Activated CD8-positive, alpha-beta T cell treated with anti-CD3 and anti-CD28 coated beads, Interleukin-2, amount 10 ng/mL, durations not matched to agents 7 days and 5 days (primary cell): ENCODE data around the gene TSPAN7. TPM values are rescaled to one million over a fixed set of nuclear protein-coding genes. Genes with fewer than 3 reads are reported as not detected.

Experiments used
- ATAC-seq: fragments of 150-1000 bp; cut with Tn5 transposase; one replicate; pipeline ENCODE4 v1.10.0; 2021; ENCODE audit warnings: moderate library complexity
- CTCF ChIA-PET: fragments of 350-600 bp; sonication (Branson Sonifier 250); formaldehyde crosslinking; loops from one replicate; lab custom pipeline; 2021; ENCODE audit warnings: antibody characterized with exemption; lab: Charles Lee
- POLR2A ChIA-PET: fragments of 350-600 bp; sonication (Branson Sonifier 250); formaldehyde crosslinking; loops from one replicate; lab custom pipeline; 2021; ENCODE audit warnings: antibody characterized with exemption; lab: Charles Lee
- DNase-seq: peaks from one replicate; pipeline ENCODE4 v3.0.0-alpha.2; 2020
- H3K27ac Mint-ChIP-seq: one replicate; pipeline ENCODE4 v1.8.0; 2021; ENCODE audit warnings: mild to moderate bottlenecking, mixed read lengths
- H3K27me3 Mint-ChIP-seq: one replicate; pipeline ENCODE4 v1.8.0; 2021; ENCODE audit warnings: low read depth, mixed read lengths
- H3K36me3 Mint-ChIP-seq: one replicate; pipeline ENCODE4 v1.8.0; 2021; ENCODE audit warnings: low read depth, mixed read lengths
- H3K4me1 Mint-ChIP-seq: one replicate; pipeline ENCODE4 v1.8.0; 2021; ENCODE audit warnings: low read depth, mixed read lengths
- H3K4me3 Mint-ChIP-seq: one replicate; pipeline ENCODE4 v1.8.0; 2021; ENCODE audit warnings: mild to moderate bottlenecking, mixed read lengths
- H3K9me3 Mint-ChIP-seq: one replicate; pipeline ENCODE4 v1.8.0; 2022; ENCODE audit warnings: mixed read lengths; ENCODE audit not compliant: insufficient read depth
- total RNA-seq, 2 experiments: library from RNA; stranded (reverse); gene quantifications; one replicate each; pipeline ENCODE4 v1.2.3, GENCODE V29; 2021

TSPAN7 gene
- total RNA-seq, 2 experiments from 2014 or later = not detected

GRCh38 chrX:38668771-38669170 lies 107.4 kb downstream of the TSPAN7 start:
- Mint-ChIP-seq H3K4me3 (no peak overlapping the region), H3K9me3 (no peaks in the 10 kb centered on the region), H3K36me3 (no peaks in the 10 kb centered on the region), H3K27me3 (no peaks in the 10 kb centered on the region), H3K4me1 (no peaks in the 10 kb centered on the region), H3K27ac (no peak overlapping the region)
- DNase-seq = no peak
- CTCF ChIA-PET = no interaction called here
- ATAC-seq = no peak
- POLR2A ChIA-PET = no interaction called here

GRCh38 chrX:38669428-38669827 lies 108.1 kb downstream of the TSPAN7 start:
- Mint-ChIP-seq H3K9me3 (no peaks in the 10 kb centered on the region), H3K4me3 (no peak overlapping the region), H3K27me3 (peaks cover under 1% of the 10 kb centered on the region), H3K4me1 (no peaks in the 10 kb centered on the region), H3K27ac (no peak overlapping the region), H3K36me3 (no peaks in the 10 kb centered on the region)
- ChIA-PET CTCF (no interaction called here), POLR2A (no interaction called here)
- DNase-seq (no peak), ATAC-seq (no peak)

- H3K4me3 Mint-ChIP-seq = no peak overlapping the region
- no peaks in the 10 kb centered on the region for H3K9me3 Mint-ChIP-seq
- H3K27me3 Mint-ChIP-seq = peaks cover 3% of the 10 kb centered on the region
- ChIA-PET CTCF (no interaction called here), POLR2A (no interaction called here)
- no peak overlapping the region for H3K27ac Mint-ChIP-seq
- no peaks in the 10 kb centered on the region for H3K36me3 Mint-ChIP-seq
- no peak for DNase-seq
- no peak for ATAC-seq
- H3K4me1 Mint-ChIP-seq = no peaks in the 10 kb centered on the region
These were observed 111.3 kb downstream of the TSPAN7 start for GRCh38 chrX:38672646-38673045.

- no peaks in the 10 kb centered on the region for H3K4me1 Mint-ChIP-seq
- POLR2A ChIA-PET = no interaction called here
- no peaks in the 10 kb centered on the region for H3K9me3 Mint-ChIP-seq
- ATAC-seq (no peak), DNase-seq (no peak)
- peaks cover 7% of the 10 kb centered on the region for H3K27me3 Mint-ChIP-seq
- CTCF ChIA-PET = no interaction called here
- H3K27ac Mint-ChIP-seq = no peak overlapping the region
- no peaks in the 10 kb centered on the region for H3K36me3 Mint-ChIP-seq
- H3K4me3 Mint-ChIP-seq = no peak overlapping the region
These were observed 114.5 kb downstream of the TSPAN7 start for GRCh38 chrX:38675856-38676255.

GRCh38 chrX:38678183-38678582 lies 116.8 kb downstream of the TSPAN7 start:
- DNase-seq = no peak
- no peaks in the 10 kb centered on the region for H3K36me3 Mint-ChIP-seq
- peaks cover 9% of the 10 kb centered on the region for H3K27me3 Mint-ChIP-seq
- CTCF ChIA-PET = interaction anchor here (1.8 kb wide), 1 partner anchor 14 kb away, joined by 4 read pairs; no protein-coding TSS in a partner anchor
- H3K4me1 Mint-ChIP-seq = no peaks in the 10 kb centered on the region
- no peaks in the 10 kb centered on the region for H3K9me3 Mint-ChIP-seq
- no peak overlapping the region for H3K27ac Mint-ChIP-seq
- no peak overlapping the region for H3K4me3 Mint-ChIP-seq
- no peak for ATAC-seq
- POLR2A ChIA-PET = no interaction called here

GRCh38 chrX:38678821-38679220 lies 117.5 kb downstream of the TSPAN7 start:
- H3K27me3 Mint-ChIP-seq = peaks cover 9% of the 10 kb centered on the region
- no peaks in the 10 kb centered on the region for H3K9me3 Mint-ChIP-seq
- H3K4me1 Mint-ChIP-seq = no peaks in the 10 kb centered on the region
- no peak for DNase-seq
- ChIA-PET CTCF (interaction anchor here (1.1 kb wide), 1 partner anchor 14 kb away, joined by 3 read pairs; no protein-coding TSS in a partner anchor), POLR2A (no interaction called here)
- H3K27ac Mint-ChIP-seq = no peak overlapping the region
- no peak for ATAC-seq
- no peaks in the 10 kb centered on the region for H3K36me3 Mint-ChIP-seq
- H3K4me3 Mint-ChIP-seq = no peak overlapping the region

- DNase-seq (no peak), ATAC-seq (no peak)
- Mint-ChIP-seq H3K36me3 (no peaks in the 10 kb centered on the region), H3K27ac (no peak overlapping the region), H3K27me3 (peaks cover 7% of the 10 kb centered on the region), H3K9me3 (no peaks in the 10 kb centered on the region), H3K4me3 (no peak overlapping the region), H3K4me1 (no peaks in the 10 kb centered on the region)
- ChIA-PET CTCF (interaction anchor here (1.1 kb wide), 1 partner anchor 15 kb away, joined by 3 read pairs; no protein-coding TSS in a partner anchor), POLR2A (no interaction called here)
These were observed 118.4 kb downstream of the TSPAN7 start for GRCh38 chrX:38679695-38680094.

- ChIA-PET POLR2A (no interaction called here), CTCF (no interaction called here)
- no peak for DNase-seq
- no peaks in the 10 kb centered on the region for H3K4me1 Mint-ChIP-seq
- H3K27ac Mint-ChIP-seq = no peak overlapping the region
- H3K9me3 Mint-ChIP-seq = no peaks in the 10 kb centered on the region
- no peak overlapping the region for H3K4me3 Mint-ChIP-seq
- ATAC-seq = no peak
- H3K36me3 Mint-ChIP-seq = no peaks in the 10 kb centered on the region
- H3K27me3 Mint-ChIP-seq = peaks cover 6% of the 10 kb centered on the region
These were observed 120.8 kb downstream of the TSPAN7 start for GRCh38 chrX:38682095-38682494.

- ChIA-PET CTCF (no interaction called here), POLR2A (no interaction called here)
- DNase-seq (no peak), ATAC-seq (no peak)
- Mint-ChIP-seq H3K4me1 (no peaks in the 10 kb centered on the region), H3K36me3 (no peaks in the 10 kb centered on the region), H3K27me3 (no peaks in the 10 kb centered on the region), H3K4me3 (no peak overlapping the region), H3K9me3 (no peaks in the 10 kb centered on the region), H3K27ac (no peak overlapping the region)
These were observed 131.6 kb downstream of the TSPAN7 start for GRCh38 chrX:38692961-38693360.

- Mint-ChIP-seq H3K4me3 (no peak overlapping the region), H3K27me3 (no peaks in the 10 kb centered on the region), H3K27ac (no peak overlapping the region), H3K9me3 (no peaks in the 10 kb centered on the region), H3K4me1 (no peaks in the 10 kb centered on the region), H3K36me3 (no peaks in the 10 kb centered on the region)
- DNase-seq (no peak), ATAC-seq (no peak)
- ChIA-PET CTCF (no interaction called here), POLR2A (no interaction called here)
These were observed 133.1 kb downstream of the TSPAN7 start for GRCh38 chrX:38694394-38694793.

GRCh38 chrX:38697461-38697860 lies 136.1 kb downstream of the TSPAN7 start:
- DNase-seq (no peak), ATAC-seq (no peak)
- H3K27ac Mint-ChIP-seq = no peak overlapping the region
- ChIA-PET POLR2A (no interaction called here), CTCF (no interaction called here)
- H3K4me1 Mint-ChIP-seq = peaks cover 7% of the 10 kb centered on the region
- H3K4me3 Mint-ChIP-seq = no peak overlapping the region
- H3K27me3 Mint-ChIP-seq = no peaks in the 10 kb centered on the region
- H3K36me3 Mint-ChIP-seq = no peaks in the 10 kb centered on the region
- no peaks in the 10 kb centered on the region for H3K9me3 Mint-ChIP-seq

GRCh38 chrX:38699121-38699520 lies 137.8 kb downstream of the TSPAN7 start:
- ChIA-PET CTCF (no interaction called here), POLR2A (no interaction called here)
- no peaks in the 10 kb centered on the region for H3K27me3 Mint-ChIP-seq

GRCh38 chrX:38699696-38700095 lies 138.4 kb downstream of the TSPAN7 start:
- Mint-ChIP-seq H3K4me3 (no peak overlapping the region), H3K4me1 (peaks cover 14% of the 10 kb centered on the region), H3K27ac (no peak overlapping the region), H3K36me3 (no peaks in the 10 kb centered on the region), H3K9me3 (no peaks in the 10 kb centered on the region), H3K27me3 (no peaks in the 10 kb centered on the region)
- POLR2A ChIA-PET = no interaction called here
- CTCF ChIA-PET = no interaction called here
- DNase-seq = no peak
- no peak for ATAC-seq

More at GRCh38 chrX:38699121-38699520, 137.8 kb downstream of the TSPAN7 start:
- DNase-seq (no peak), ATAC-seq (no peak)
- no peak overlapping the region for H3K4me3 Mint-ChIP-seq
- no peaks in the 10 kb centered on the region for H3K36me3 Mint-ChIP-seq
- H3K27ac Mint-ChIP-seq = no peak overlapping the region
- peaks cover 8% of the 10 kb centered on the region for H3K4me1 Mint-ChIP-seq
- no peaks in the 10 kb centered on the region for H3K9me3 Mint-ChIP-seq
